HepG2 (cell line): ENCODE data around the gene UBE2Q2. TPM values are rescaled to one million over a fixed set of nuclear protein-coding genes. Genes with fewer than 3 reads are reported as not detected.

Experiments
- CCDC6 ChIP-seq: sonication (generic); formaldehyde crosslinking; IDR thresholded peaks from 2 replicates; pipeline ENCODE4 v1.8.1; 2022; ENCODE audit warnings: mild to moderate bottlenecking, missing genetic modification reagents, moderate library complexity
- FOXP1 ChIP-seq, 2 experiments: fragments of 450-650 bp in 1 of 2; IDR thresholded peaks; 2 replicates each; pipeline ENCODE4 v1.6.1; 2017 to 2018; ENCODE audit warnings: antibody characterized with exemption in 1 of 2
- KDM6A ChIP-seq: IDR thresholded peaks from 2 replicates; pipeline ENCODE4 v1.6.1; 2016; ENCODE audit warnings: low read depth
- KLF16 ChIP-seq, 2 experiments: sonication (generic) in 1 of 2; formaldehyde crosslinking in 1 of 2; IDR thresholded peaks; 2 replicates each; pipeline versions ENCODE4 v1.6.1 to v1.8.0; 2016 to 2023; ENCODE audit warnings: missing genetic modification reagents in 2 of 2, missing compliant biosample characterization in 1 of 2
- PLRG1 ChIP-seq: fragments of 450-650 bp; conservative IDR thresholded peaks from 2 replicates; pipeline ENCODE4 v1.6.1; 2016
- RBM22 ChIP-seq: fragments of 200-400 bp; formaldehyde crosslinking; optimal IDR thresholded peaks from 2 replicates; pipeline ENCODE3; 2017; ENCODE audit warnings: mild to moderate bottlenecking, low read length, moderate library complexity
- REPIN1 ChIP-seq: sonication (generic); formaldehyde crosslinking; IDR thresholded peaks from 2 replicates; pipeline ENCODE4 v1.8.0; 2022; ENCODE audit warnings: missing genetic modification reagents, low read depth, mild to moderate bottlenecking, borderline replicate concordance
- RFX1 ChIP-seq: fragments of 450-650 bp; IDR thresholded peaks from 2 replicates; pipeline ENCODE4 v1.6.1; 2017
- RFX3 ChIP-seq: IDR thresholded peaks from 2 replicates; pipeline ENCODE4 v1.6.1; 2016; ENCODE audit warnings: missing biosample characterization, missing genetic modification reagents
- SNAPC2 ChIP-seq: sonication (generic); formaldehyde crosslinking; IDR thresholded peaks from 2 replicates; pipeline ENCODE4 v1.8.1; 2022; ENCODE audit warnings: mild to moderate bottlenecking, missing genetic modification reagents
- SRF ChIP-seq: IDR thresholded peaks from 2 replicates; pipeline ENCODE4 v1.6.1; 2011; ENCODE audit warnings: mild to moderate bottlenecking, low read depth, low read length, moderate library complexity
- ZFY ChIP-seq: sonication (generic); formaldehyde crosslinking; IDR thresholded peaks from 2 replicates; pipeline ENCODE4 v1.4.0; 2020; ENCODE audit warnings: missing genetic modification reagents
- ZNF343 ChIP-seq: sonication (generic); formaldehyde crosslinking; IDR thresholded peaks from 2 replicates; pipeline ENCODE4 v1.4.0; 2020; ENCODE audit warnings: mild to moderate bottlenecking, missing genetic modification reagents
- ZNF7 ChIP-seq: IDR thresholded peaks from 2 replicates; pipeline ENCODE4 v1.6.1; 2016; ENCODE audit warnings: missing biosample characterization, missing genetic modification reagents
- ZNF75D ChIP-seq: sonication (generic); formaldehyde crosslinking; IDR thresholded peaks from 2 replicates; pipeline ENCODE4 v1.8.1; 2023; ENCODE audit warnings: missing genetic modification reagents, mild to moderate bottlenecking, borderline replicate concordance
- ZNF780A ChIP-seq: sonication (generic); formaldehyde crosslinking; IDR thresholded peaks from 2 replicates; pipeline ENCODE4 v1.8.0; 2022; ENCODE audit warnings: mild to moderate bottlenecking, missing genetic modification reagents, moderate library complexity
- ZNF782 ChIP-seq: sonication (generic); formaldehyde crosslinking; IDR thresholded peaks from 2 replicates; pipeline ENCODE4 v1.4.0; 2020; ENCODE audit warnings: missing genetic modification reagents, mild to moderate bottlenecking, borderline replicate concordance
- polyA plus RNA-seq, 8 experiments: library from polyadenylated mRNA; depleted of rRNA in 3 of 8; stranded (reverse) in 7 of 8; unstranded in 1 of 8; fragments of >200 nt; fragmentation: Illumina TruSeq in 4 of 8; extraction: Trizol in 4 of 8; gene quantifications; 2 replicates each; pipeline versions ENCODE4 v1.2.1 to v1.2.3, GENCODE V29; 2011 to 2016; ENCODE audit warnings: low read depth in 4 of 8, missing spikeins in 1 of 8, mixed read lengths in 1 of 8; ENCODE audit not compliant: insufficient read depth in 1 of 8
- total RNA-seq, 5 experiments: library from RNA; depleted of rRNA; stranded (reverse); fragments of >200 nt; fragmentation: Illumina TruSeq; extraction: Trizol; gene quantifications; 2 replicates each; pipeline ENCODE4 v1.2.3, GENCODE V29; 2016; ENCODE audit warnings: low read depth in 1 of 5
- TF ChIP-seq, protein P1 (sequence below): sonication (generic); formaldehyde crosslinking; IDR thresholded peaks from 2 replicates; pipeline ENCODE4 v1.4.0; 2020; ENCODE audit warnings: mild to moderate bottlenecking, missing genetic modification reagents
- TF ChIP-seq, protein P2 (sequence below): IDR thresholded peaks from 2 replicates; pipeline ENCODE4 v1.6.1; 2016
- TF ChIP-seq, protein P3 (sequence below): sonication (generic); formaldehyde crosslinking; IDR thresholded peaks from 2 replicates; pipeline ENCODE4 v1.8.1; 2023; ENCODE audit warnings: mild to moderate bottlenecking, missing genetic modification reagents
- TF ChIP-seq, protein P4 (sequence below): sonication (generic); formaldehyde crosslinking; IDR thresholded peaks from 2 replicates; pipeline ENCODE4 v1.4.0; 2020; ENCODE audit warnings: missing genetic modification reagents

UBE2Q2 gene
- total and polyA plus RNA-seq, 2 of the 13 experiments (the other 11 are each of a cell fraction or from before 2014, with no cell fraction given): 10.6 to 20.4 TPM

DNA sequence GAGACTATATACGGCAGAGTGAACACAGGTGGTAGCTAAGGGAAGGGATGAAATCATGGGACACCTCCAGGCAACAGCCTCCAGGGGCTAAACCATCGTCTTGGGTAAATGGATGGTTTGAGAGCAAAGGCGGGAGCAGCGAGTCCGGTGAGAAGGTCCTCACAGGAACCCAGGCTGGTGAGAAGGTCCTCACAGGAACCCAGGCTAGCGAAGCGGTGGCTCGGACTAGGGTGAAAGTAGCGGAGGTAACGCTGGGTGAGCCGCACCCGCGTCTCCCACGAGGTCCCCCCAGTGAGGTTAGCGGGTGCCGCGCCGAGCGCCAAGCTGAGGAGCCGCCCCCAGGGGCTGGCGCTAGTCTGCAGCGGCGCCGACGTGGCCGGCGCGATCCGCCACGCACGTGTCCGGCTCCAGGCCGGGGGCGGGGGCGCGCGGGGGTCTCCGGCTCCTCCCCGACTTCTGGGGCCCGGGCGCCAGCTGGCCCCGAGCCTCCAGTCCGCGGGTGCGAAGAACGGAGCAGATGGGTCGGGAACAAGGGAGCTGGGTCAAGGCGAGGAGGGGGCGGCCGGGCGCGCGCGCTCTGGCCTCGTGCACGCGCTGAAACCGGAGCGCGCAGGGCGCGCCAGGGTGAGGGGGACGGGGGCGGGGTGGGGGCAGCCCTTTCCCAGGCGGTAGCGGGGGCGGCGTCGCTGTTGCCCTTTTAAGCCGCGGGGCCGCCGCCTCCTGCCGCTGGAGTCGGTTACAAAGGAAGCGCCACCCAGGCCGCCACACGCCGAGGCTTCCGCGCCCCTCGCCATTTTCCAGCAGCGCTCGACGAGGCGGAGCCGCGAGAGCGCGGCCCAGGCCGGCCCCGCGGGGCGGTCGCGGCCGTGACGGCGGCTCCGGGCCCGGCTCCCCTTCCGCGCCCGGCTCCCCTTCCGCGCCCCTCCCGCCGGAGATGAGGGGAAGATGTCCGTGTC lies at the start of gene UBE2Q2 (continued):
- TF ChIP-seq, protein P1, sequence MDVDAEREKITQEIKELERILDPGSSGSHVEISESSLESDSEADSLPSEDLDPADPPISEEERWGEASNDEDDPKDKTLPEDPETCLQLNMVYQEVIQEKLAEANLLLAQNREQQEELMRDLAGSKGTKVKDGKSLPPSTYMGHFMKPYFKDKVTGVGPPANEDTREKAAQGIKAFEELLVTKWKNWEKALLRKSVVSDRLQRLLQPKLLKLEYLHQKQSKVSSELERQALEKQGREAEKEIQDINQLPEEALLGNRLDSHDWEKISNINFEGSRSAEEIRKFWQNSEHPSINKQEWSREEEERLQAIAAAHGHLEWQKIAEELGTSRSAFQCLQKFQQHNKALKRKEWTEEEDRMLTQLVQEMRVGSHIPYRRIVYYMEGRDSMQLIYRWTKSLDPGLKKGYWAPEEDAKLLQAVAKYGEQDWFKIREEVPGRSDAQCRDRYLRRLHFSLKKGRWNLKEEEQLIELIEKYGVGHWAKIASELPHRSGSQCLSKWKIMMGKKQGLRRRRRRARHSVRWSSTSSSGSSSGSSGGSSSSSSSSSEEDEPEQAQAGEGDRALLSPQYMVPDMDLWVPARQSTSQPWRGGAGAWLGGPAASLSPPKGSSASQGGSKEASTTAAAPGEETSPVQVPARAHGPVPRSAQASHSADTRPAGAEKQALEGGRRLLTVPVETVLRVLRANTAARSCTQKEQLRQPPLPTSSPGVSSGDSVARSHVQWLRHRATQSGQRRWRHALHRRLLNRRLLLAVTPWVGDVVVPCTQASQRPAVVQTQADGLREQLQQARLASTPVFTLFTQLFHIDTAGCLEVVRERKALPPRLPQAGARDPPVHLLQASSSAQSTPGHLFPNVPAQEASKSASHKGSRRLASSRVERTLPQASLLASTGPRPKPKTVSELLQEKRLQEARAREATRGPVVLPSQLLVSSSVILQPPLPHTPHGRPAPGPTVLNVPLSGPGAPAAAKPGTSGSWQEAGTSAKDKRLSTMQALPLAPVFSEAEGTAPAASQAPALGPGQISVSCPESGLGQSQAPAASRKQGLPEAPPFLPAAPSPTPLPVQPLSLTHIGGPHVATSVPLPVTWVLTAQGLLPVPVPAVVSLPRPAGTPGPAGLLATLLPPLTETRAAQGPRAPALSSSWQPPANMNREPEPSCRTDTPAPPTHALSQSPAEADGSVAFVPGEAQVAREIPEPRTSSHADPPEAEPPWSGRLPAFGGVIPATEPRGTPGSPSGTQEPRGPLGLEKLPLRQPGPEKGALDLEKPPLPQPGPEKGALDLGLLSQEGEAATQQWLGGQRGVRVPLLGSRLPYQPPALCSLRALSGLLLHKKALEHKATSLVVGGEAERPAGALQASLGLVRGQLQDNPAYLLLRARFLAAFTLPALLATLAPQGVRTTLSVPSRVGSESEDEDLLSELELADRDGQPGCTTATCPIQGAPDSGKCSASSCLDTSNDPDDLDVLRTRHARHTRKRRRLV (CRISPR knock-in tag): no peak
- TF ChIP-seq RBM22 (no peak), REPIN1 (CRISPR knock-in tag) (no peak), ZNF782 (no peak; the same call in 1 of the 2 replicates), SRF (no peak), SNAPC2 (CRISPR knock-in tag) (no peak), KDM6A (CRISPR knock-in tag) (no peak), ZFY (CRISPR knock-in tag) (peak; percentile 6; the same call in 1 of the 2 replicates), ZNF7 (CRISPR knock-in tag) (no peak), RFX3 (no peak), ZNF780A (no peak), ZNF343 (CRISPR knock-in tag) (no peak), PLRG1 (no peak), ZNF75D (no peak), FOXP1 (IDR thresholded peaks at IDR 0.05) (no peak), FOXP1 (CRISPR knock-in tag; IDR thresholded peaks at IDR 0.05) (no peak), RFX1 (no peak), KLF16 (CRISPR knock-in tag; IDR thresholded peaks at IDR 0.05) (no peak; a peak in 1 of 4 replicates), CCDC6 (CRISPR knock-in tag) (peak; percentile 84)
- TF ChIP-seq, protein P2, sequence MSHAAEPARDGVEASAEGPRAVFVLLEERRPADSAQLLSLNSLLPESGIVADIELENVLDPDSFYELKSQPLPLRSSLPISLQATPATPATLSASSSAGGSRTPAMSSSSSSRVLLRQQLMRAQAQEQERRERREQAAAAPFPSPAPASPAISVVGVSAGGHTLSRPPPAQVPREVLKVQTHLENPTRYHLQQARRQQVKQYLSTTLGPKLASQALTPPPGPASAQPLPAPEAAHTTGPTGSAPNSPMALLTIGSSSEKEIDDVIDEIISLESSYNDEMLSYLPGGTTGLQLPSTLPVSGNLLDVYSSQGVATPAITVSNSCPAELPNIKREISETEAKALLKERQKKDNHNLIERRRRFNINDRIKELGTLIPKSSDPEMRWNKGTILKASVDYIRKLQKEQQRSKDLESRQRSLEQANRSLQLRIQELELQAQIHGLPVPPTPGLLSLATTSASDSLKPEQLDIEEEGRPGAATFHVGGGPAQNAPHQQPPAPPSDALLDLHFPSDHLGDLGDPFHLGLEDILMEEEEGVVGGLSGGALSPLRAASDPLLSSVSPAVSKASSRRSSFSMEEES (CRISPR knock-in tag): no peak
- TF ChIP-seq, protein P3, sequence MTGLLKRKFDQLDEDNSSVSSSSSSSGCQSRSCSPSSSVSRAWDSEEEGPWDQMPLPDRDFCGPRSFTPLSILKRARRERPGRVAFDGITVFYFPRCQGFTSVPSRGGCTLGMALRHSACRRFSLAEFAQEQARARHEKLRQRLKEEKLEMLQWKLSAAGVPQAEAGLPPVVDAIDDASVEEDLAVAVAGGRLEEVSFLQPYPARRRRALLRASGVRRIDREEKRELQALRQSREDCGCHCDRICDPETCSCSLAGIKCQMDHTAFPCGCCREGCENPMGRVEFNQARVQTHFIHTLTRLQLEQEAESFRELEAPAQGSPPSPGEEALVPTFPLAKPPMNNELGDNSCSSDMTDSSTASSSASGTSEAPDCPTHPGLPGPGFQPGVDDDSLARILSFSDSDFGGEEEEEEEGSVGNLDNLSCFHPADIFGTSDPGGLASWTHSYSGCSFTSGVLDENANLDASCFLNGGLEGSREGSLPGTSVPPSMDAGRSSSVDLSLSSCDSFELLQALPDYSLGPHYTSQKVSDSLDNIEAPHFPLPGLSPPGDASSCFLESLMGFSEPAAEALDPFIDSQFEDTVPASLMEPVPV (CRISPR knock-in tag): no peak; the same call in 1 of the 2 replicates
- TF ChIP-seq, protein P4, sequence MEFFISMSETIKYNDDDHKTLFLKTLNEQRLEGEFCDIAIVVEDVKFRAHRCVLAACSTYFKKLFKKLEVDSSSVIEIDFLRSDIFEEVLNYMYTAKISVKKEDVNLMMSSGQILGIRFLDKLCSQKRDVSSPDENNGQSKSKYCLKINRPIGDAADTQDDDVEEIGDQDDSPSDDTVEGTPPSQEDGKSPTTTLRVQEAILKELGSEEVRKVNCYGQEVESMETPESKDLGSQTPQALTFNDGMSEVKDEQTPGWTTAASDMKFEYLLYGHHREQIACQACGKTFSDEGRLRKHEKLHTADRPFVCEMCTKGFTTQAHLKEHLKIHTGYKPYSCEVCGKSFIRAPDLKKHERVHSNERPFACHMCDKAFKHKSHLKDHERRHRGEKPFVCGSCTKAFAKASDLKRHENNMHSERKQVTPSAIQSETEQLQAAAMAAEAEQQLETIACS (CRISPR knock-in tag): peak; percentile 91
